Measurements from ENCODE around the gene FUBP1.
"Not testable (repeated sequence)": the region's sequence is repeated elsewhere in the genome, so short reads cannot be mapped to it uniquely, and the experiment has no call there.

FUBP1 gene, protein sequence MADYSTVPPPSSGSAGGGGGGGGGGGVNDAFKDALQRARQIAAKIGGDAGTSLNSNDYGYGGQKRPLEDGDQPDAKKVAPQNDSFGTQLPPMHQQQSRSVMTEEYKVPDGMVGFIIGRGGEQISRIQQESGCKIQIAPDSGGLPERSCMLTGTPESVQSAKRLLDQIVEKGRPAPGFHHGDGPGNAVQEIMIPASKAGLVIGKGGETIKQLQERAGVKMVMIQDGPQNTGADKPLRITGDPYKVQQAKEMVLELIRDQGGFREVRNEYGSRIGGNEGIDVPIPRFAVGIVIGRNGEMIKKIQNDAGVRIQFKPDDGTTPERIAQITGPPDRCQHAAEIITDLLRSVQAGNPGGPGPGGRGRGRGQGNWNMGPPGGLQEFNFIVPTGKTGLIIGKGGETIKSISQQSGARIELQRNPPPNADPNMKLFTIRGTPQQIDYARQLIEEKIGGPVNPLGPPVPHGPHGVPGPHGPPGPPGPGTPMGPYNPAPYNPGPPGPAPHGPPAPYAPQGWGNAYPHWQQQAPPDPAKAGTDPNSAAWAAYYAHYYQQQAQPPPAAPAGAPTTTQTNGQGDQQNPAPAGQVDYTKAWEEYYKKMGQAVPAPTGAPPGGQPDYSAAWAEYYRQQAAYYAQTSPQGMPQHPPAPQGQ

DNA sequence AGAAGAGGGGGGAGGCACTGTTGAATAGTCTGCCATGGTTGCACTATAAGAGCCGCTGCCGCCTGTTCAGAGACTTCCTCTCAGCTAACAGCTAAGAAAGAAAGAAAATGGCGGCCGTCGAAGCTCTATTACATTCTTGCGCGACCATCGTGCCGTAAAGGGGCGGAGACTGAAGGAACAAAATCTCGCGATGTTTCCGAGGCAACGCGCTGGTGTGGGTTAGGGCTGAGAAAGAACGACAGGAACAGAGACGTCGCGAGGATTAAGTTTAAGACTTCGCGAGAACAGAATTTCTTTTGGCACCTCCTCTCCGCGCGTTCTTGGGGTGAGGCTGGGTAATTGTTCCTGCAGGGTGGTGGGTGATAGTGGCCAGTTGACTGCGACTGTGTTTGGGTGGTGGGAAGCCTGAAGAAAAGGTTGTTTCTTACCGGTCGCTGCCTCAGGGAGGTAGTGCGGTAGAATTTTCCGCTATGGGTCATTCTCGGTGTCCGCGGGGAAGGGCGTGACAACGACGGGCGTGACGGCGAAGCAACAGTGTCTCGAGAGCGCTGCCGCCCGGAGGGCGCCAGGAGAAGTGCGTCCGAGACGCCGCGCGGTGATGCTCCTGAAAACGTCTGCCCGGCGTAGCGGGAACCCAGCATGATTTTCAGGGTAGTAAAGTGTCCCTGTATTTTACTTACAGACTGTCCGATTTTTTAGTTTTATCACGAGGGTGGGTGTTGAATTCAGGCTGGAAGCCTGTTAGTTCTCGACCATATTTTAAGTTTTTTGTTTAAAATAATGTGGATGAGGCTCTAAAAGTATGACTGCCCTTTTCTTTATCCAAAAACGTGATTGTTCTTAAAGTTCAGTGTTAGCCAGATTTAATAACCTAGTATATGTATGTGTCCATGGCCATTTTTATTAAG, at the start of gene FUBP1:
Gene FUBP1, minus strand, starts transcription at position 104 of the 908 bp plus-strand sequence. Its CDS starts 68 bp downstream, at position 36.
- DNase-seq: peak; percentile 100

DNA sequence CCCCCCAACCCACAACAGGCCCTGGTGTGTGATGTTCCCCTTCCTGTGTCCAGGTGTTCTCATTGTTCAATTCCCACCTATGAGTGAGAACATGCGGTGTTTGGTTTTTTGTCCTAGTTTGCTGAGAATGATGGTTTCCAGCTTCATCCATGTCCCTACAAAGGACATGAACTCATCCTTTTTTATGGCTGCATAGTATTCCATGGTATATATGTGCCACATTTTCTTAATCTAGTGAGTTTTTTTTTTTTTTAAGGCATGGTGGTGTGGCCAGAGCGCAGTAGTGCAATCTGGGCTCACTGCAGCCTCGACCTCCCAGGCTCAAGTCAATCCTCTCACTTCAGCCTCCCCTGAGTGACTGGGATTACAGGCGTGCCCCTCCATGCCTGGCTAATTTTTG, 42.3 kb upstream of the FUBP1 start:
- not testable (repeated sequence) for DNase-seq

DNA sequence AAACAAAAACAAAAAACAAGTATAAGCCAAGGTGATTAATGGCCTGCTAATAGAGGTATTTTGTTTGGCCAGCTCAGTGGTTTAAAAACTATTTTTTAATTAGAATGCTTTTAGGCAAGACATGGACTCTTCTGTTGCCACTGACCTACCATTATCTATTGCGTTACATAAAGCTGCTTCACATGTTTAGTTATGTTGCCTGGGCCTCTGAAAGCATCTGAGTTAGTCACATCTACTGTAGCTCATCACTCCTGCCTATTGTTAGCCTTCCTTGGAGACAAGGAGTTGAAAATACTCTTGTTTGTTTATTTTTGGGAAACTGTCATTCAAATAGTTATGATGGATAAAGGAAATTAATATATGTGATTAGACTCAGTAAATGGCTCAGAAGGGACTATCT, 40.2 kb upstream of the FUBP1 start:
- DNase-seq: no peak

DNA sequence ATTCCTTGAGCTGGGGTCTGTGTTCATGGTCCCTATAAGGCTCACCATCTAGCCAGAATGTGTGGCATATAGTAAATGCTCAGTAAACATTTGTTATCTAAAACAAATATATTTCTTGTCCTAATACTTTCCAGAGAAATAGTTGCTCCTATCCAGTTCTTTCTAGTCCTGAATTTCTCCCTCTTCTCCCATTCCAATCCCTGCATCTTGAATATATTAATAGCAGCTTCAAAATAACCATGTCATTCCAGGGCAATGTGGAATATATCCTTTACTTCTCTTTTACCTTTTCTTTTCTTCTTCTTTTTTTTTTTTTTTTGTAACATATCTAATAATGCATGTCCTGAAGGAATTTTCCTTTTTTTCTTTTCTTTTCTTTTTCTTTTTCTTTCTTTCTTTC, 36.3 kb upstream of the FUBP1 start:
- no peak for DNase-seq

DNA sequence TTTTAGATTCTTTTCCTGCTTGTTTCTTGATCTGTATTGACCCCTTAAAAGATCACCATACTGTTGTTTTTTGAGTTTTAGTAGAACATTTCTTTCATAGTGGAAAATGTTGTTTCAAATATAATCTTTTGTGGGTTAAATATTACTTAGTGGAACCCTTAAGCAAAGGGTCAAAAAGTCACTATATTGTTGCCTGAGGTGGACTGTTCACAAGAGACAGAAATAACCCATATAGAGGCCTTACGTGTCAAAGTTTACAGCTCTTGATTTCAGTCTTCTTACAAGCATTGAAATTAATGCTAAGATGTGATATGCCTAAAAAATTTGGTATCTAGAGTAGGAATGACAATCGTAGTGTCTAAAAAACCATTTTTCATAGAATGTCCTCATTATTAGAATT, 32.2 kb upstream of the FUBP1 start:
- DNase-seq: no peak

DNA sequence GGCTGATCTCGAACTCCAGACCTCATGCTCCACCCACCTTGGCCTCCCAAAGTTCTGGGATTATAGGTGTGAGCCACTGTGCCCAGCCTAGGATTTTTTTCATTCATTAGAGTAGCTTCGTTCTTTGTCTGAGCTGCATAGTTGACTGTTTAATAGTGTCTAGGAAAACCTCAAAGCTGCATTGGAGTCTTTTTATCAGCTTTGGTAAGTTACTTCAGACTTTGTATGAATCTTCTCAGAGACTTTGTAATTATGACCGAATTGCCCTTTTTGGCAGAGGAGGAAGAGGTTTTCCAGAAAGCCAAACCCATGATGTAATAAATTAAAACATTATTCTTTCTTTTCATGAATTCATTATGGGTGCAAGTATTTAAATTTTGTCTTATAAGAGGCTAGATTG, 31.0 kb upstream of the FUBP1 start:
- no peak for DNase-seq

DNA sequence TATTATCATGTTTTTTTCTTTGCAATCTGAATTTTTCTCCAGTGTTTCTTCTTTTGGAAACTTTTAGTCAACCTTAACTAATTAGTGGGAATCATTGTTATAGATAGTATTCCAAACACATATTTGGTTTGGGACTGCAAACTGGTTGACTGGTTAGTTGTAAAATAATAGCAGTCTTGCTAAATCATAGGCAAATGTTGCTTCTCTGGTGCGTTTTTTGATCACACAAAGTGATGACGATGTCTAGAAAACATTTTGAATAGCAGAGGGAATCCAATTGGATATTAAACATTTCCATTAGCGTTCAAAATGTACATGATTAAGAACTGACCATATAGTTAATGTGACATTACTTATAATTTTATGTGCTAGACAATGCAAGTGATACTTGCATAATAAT, 30.4 kb upstream of the FUBP1 start:
- DNase-seq: no peak

DNA sequence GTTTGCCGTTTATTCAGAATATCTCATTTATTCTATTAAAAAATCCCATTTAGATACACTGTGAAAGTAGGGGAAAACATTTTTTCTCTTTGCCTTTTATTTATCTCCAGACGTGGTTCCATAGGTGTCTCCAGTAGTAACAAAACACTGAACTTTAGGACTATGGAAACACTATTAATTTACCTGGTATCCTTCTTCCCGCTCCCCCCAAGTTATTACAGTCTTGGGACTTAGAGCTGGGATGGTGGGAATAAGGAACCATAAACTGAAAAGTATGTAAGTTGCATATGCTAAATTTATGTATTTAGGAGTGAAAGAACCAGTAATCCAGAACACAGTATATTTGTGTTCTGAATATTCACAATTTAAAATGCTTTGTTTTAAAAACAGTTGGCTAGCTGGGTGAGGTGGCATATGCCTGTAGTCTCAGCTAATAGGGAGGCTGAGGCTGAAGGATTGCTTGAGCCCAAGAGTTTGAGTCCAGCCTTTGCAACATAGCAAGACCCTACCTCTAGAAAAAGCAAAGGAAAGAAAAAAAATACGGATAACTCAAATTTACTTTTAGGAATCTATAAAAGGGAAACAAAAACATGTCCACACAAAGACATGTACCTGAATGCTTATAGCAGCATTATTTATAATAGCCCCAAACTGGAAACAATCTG, 28.9 kb upstream of the FUBP1 start:
- DNase-seq: no peak

DNA sequence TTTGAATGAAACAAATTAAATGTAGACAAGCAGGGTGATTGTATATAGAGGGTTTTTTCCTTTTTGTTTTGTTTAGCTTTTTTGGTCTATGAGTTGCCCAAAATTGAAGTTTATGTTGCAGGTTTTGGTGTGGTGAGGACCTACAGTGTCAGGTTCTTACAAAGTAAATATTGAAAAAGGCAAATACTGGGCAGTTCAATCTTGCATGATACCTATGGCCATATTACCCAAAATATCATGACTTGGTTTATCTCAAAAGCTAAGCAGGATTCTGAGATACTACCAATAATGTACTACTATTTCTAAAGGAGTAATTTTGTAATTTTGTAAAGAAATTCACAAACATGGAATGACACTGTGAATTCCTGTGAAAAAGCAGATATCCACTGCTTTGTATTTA, 27.6 kb upstream of the FUBP1 start:
- DNase-seq: no peak

DNA sequence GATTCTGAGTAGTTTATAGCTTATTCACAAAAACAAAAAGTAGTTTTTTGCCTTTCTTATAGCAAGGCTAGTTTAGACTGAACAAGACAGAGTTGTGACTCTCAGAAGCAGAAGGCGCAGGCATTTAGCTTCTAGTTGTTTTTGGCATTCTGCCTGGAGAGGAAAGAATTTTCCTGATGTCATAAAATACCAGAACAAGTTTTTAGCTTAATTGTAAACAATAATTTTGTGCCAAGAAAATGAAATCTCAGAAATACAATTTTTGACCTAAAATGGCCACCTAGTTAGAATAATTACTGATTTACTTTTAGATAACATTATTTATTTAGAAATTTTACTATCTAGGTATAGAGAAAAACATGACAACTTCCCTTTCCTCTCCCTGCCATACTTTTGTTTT, 26.9 kb upstream of the FUBP1 start:
- DNase-seq: peak; percentile 83

DNA sequence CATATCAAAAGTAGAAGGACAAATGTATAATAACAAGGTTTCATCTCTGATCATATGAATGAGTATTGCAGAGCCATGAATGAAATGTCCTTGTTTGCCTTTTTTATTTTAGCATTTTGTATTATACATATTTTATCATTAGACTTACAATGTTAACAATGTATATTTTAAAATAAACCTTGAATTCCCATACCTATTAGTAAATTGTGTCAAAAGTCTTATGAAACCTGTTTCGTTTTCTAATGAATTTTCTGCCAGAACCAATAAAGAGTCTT, 26.5 kb upstream of the FUBP1 start:
- DNase-seq: no peak

DNA sequence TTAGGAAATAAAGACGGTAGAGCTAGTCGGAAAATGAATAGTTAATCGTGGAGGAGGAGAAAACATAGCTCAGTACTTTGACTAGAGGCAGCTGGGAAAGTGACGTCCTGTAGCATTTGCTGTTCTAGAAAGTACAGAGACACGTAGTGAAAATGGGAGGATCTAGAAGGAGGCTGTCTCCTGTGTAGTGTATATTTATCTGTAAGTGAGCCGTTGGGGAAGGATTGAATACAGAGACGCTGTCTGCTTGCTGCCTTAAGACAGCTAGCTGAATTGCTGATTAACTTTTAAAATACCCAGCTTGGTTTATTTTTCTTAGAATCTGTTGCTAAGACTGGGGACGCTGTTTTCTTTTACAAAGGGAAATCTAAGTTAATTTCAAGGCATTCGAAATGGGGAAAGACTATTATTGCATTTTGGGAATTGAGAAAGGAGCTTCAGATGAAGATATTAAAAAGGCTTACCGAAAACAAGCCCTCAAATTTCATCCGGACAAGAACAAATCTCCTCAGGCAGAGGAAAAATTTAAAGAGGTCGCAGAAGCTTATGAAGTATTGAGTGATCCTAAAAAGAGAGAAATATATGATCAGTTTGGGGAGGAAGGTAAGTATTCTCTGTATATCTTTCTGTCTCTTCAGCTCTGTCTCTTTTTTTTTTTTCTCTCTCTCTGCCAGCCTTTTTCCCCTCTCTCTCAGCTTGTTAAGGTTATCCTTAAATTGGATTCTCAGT, 26.0 kb upstream of the FUBP1 start, which contains the start of gene DNAJB4:
Gene DNAJB4, plus strand, starts transcription at position 221 of the 729 bp plus-strand sequence. Its CDS starts 172 bp downstream, at position 393.
- peak; percentile 99 for DNase-seq

DNA sequence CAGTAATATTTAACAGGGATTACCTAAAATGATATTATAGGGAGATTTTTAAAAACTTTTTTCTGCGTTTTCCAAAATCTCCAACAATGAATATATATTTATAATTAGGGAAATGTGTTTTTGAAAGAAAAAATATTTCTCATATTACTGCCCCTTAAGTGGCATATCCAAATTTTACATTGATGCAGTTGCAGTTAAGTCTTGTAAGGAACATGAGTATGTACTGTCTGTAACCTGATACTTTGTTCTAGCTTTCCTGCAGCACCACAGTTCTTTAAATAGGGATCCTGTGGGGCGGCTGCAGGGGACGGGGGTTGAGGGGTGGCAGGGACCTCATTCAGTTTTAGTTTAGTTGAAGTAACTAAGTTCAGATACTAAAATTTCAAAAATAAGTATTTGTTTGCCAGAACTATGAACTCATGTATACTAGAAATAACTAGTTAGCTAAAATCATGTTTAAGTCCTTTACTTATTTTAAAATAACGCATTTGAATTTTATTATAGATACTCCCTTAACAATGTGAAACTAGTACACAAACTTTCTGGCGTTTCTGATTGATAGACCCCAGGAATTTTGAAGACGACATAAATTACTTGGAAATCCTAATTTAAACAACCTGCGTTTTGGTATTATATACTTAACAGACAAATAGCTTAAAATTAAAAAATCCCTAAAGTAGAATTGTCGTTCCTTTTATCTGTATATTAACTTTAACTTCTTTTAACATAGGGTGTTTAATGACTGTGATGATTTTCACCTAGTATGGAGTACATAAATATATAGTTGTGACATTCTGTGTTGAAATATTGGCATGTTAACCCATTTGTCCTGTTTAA, 25.2 kb upstream of the FUBP1 start:
- DNase-seq: peak; percentile 87

DNA sequence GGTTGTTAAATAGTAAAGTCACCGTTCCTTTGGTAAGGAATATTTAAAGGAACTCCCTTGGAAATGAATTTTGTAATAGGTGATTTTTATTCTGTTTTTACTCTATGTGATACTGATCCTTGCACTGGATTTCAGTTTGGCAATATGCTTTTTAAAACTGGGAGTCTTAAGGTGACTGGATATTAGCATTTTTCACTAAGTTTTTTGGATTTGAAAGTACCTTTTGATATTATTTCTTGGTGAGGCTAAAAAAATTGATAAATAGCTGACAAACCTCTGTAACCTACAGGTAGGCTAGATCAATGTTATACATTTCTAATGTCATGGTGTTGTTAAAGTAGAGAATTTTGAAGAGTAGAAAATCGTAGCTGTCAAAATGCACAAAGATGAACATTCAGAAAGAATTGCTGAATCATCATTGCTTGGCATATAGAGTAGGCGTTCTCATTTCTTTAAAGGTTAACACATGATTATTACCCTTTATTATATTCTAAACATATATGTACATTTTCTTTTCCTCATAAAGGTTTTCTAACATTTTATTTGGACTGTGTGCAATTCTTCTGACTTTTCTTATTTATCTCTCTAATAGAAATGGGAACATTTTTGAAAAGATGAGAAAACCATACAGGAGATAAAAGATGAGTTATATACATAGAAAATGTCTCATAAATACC, 24.3 kb upstream of the FUBP1 start:
- DNase-seq: no peak

DNA sequence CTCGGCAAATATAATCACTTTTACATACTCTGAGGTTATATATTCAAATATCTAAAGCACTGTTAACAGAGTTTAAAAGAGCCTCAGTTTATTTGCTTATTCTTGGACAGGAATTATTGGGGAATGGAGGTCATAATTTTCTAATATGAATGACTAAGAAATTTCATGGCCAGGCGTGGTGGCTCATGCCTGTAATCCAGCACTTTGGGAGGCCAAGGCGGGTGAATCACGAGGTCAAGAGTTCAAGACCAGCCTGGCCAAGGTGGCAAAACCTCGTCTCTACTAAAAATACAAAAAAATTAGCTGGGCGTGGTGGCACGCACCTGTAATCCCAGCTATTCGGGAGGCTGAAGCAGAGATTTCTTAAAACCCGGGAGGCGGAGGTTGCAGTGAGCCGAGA, 21.7 kb upstream of the FUBP1 start:
- DNase-seq: not testable (repeated sequence)

DNA sequence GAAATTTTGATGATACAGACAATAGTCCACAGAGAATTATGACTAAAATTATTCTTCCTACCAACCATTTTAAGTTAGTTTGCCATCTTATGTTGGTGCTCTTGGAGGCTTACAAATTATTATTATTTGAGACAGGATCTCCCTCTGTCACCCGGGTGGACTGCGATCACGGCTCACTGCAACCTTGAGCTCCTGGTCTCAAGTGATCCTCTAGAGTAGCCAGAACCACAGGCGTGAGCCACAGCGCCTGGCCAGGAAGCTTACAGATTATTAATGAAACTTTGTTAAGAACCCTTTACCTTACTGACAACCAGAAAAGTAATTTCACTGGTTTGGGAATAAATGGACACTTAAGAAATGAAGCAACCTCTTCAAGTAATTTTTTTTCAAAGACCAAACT, 17.9 kb upstream of the FUBP1 start:
- DNase-seq: no peak

DNA sequence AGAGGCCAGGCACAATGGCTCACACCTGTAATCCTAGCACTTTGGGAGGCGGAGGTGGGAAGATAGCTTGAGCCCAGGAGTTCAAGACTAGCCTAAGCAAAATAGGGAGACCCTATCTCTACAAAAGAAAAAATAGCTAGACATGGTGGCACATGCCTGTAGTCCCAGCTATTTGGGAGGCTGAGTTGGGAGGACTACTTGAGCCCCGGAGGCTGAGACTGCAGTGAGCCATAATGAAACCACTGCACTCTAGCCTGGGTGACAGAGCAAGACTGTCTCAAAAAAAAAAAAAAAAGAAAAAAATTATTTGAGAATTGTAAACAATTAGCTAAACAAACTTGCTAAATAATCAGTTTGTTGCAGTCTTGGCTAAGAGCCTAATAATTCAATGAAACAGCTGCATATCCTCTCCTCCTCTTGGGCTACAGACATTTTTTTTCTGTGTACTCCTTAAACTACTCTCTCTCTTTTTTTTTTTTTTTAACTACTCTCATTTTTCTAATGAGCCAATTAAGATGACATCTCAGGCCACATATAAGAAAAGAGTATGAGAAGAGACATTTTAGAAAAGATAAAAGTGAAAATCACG, 15.3 kb upstream of the FUBP1 start:
- DNase-seq: no peak

DNA sequence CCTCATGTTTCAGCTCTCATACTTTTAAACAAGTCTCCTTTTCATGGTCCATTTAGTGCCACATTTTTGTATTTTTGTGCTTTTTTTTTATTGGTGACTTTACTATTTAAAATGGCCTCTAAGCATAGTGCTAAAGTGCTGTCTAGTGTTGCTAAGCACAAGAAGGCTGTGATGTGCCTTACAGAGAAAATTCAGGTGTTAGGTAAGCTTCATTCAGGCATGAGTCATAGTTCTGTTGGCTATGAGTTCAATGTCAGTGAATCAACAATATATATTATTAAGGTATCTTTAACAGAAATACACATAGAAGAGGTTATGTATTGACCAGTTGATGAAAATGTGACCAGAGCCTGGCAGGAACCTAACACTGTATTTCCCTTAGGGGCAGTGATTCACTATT, 12.8 kb upstream of the FUBP1 start:
- no peak for DNase-seq

DNA sequence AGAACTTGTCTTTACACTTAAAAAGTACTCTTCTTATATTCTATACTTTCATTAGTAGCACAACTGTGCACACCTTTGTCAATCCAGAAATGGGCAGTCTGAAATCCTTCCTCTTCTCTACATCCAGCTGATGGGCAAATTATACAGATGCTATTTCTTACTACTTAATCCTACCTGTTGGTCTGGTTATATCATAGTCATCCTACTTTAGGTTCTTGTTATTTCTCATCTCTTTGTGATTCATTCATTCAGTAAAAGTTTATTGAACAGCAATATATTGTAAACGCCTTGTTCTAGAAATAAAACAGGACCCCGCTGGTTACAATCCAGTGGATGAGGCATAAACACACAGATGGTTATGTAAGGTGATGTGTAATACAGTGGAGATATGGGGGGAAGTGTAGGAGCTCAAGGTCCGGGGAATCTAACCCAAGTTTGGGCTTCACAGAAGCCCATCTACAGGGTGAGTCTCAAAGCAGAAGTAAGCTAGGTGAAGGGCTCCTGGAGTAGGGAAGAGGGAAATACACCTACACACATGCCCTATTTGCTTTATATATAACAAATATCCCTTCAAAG, 11.8 kb upstream of the FUBP1 start:
- no peak for DNase-seq

DNA sequence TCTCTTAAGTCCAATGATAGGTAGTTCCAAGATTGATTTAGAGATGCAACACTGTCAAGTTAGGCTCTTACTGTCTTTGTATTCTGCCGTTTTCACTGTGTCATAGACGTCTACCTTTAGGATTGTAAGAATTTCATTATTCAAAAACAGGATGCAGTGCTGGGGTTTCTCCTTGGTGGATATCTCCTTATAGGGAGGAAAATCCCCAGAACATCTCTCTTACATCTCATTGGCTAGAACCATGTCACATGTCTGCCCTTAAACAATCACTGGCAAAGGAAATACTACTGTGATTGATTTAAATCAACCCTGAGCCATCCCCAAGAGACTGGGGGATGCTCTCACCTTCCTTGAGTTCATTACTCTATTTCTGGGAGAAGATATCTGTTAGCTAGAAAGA, 10.9 kb upstream of the FUBP1 start:
- no peak for DNase-seq

Measured in kidney glomerular epithelial cell (primary cell).